GM20000 (cell line): ENCODE measurements around the gene IL17REL.
A peak's percentile ranks its signal among the peaks of the same experiment; 100 is the strongest.

ENCODE experiments used
- DNase-seq: peaks from one replicate; pipeline ENCODE4 v3.0.0; 2012; ENCODE audit warnings: low spot score
- CTCF ChIP-seq: IDR thresholded peaks from 2 replicates; pipeline ENCODE4 v1.5.1; 2012; ENCODE audit warnings: mild to moderate bottlenecking, control low read depth; ENCODE audit errors: extremely low read depth, missing control alignments

IL17REL gene

DNA sequence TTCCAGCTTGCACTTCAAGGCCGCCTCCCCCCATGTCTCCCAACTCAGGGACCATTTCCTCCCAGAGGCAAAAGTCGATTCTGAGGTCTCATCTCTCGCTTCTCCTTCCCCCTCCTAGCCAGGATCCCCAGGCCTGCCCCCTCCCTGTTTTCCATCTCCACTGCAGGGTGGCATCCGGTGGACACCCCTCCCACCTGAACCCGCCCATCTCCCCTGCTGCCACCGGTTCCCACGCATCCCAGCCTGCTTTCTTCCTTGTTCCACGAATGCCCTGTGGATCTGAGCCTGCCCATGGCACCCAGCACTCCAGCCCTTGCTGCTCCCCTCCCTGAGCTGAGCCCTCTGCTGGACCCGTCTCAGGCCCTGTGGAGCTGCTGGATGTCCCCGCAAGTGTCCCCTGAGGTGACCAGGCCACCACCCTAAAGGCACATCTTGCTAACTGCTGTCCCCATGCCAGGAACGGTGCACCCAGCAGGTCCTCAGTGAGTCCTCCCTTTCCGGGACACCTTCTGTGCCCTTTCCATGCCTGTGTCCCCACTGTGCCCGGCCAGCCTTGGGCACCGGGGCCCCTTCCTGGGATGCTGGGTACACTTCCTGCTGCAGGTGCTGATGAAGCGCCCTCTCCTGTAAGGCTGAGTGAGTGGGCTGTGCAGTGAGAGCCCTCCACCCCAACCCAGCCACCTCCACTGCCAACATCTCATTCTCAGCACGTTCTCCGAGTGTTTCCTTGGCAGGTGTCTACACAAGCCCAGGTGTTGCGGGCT is 936 bp downstream of the IL17REL start:
- no peak for DNase-seq
- TF ChIP-seq CTCF: no peak

DNA sequence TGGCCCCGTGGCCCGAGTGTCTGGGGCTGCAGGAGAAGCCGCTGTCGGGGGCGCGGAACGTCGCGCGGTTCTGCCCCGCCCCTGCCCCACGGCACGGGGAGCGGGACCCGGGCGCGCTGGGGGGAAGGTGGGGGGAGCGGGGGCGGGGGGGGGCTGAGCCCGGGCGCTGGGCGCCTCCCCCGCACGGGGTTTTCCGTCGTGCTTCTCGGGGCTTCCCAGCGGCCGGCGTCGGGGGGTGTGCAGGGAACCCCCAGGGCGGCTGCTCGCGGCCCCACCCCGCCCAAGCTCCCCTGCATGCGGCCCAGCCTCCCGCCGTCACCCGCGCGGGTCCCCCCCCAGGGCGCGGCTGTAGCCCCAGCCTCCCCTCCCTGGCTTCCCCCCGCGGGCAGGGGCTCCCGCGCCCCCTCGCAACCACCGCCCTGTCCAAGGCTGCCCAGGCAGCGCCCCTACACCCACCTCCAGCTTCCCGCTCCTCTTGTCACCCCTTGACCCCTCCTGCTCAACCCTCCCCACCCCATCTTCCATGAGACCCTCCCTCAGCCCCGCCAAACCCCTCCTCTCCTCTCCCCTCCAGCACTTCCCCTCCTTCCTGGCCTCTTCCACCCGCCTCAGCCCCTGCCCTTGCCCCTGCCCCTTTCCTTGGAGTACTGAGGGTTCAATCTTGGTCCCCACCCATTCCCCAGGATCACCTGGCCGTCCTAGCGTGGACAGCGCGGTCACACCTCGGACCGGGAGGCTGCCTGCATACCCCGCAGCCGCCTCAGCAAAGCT is 1.7 kb downstream of the IL17REL start:
- peak; percentile 92 for DNase-seq
- no peak for TF ChIP-seq CTCF

- no peak for TF ChIP-seq CTCF
- DNase-seq: no peak
Measured at GRCh38 chr22:50009765-50010675, 2.5 kb downstream of the IL17REL start.

DNA sequence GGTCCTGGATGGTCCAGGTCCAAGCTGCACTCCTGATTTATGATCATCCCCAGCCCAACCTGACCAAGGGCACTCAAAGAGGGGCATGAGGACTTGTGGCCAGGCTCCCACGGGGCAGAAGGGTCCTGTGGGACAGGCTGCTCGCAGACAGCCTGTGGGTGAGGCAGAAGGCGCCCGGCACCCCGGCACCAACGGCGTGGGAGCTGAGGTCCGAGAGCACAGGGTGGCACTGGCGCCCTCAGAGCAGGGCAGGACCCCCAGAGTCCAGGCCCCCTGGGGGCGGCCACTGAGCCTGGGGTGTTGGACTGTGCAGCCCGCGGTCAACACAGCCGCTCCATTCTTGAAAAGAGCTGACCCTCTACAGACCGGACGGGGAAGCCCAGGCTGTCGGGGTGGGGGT is 3.3 kb downstream of the IL17REL start:
- DNase-seq: no peak
- no peak for TF ChIP-seq CTCF

DNA sequence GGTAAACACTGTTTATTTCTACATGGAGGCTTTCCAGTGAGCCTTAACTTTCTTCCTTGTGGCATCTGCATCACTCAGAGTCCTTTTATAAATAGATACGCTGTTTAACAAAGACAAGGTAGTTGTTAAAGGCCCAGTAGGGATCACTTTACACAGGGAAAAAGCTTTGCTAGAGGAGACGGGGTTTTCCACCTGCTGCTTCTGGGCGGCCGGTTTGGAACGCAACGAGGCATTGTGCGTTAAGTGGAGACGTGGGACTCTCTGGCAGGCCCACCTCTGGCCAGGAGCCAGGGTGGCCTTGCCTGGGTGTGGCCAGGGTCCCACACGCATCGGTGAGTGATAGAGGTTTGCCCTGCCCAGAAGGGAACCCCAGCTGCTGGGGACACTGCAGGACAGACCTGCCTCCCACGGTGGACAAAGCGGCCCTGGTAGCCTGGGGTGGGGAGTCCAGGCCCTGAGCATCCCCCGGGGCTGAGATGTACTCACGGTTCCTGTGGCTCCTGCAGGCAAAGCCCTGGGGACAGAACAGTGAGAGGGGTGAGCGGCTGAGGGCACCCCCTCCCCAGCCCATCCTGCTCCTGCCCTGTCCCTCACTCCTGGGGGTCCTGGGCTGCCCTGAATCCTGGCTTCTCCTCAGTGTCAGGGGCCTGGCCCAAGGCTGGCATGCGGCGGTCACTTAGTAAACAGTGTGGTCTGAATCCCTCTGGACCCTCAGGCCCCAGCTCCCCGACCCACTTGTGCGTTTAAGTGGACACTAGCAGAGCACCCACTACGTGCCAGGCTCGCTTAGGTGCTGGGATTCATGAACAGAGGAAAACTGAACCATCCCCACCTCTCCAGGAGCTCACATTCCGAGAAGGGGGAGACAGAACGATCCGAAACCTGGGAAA is 4.2 kb downstream of the IL17REL start:
- TF ChIP-seq CTCF: no peak
- no peak for DNase-seq

DNA sequence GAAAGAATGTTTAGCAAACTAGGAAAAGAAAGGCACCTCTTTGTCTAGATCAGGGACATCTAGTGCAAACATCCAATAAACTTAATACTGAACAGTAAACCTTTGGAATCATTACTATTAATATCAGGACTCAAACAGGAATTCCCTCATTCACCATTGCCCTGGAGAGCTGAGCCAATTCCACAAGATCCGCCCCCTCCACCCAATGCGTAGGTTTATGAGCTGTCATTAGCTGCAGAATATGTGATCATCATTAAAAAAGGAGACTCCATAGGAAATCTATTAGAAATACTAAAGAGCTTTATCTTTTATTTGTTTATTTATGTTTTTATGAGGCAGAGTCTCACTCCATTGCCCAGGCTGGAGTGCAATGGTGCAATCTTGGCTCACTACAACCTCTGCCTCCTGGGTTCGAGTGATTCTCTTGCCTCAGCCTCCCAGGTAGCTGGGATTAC is 5.5 kb downstream of the IL17REL start:
- TF ChIP-seq CTCF: no peak
- no peak for DNase-seq
